B cell (primary cell): ENCODE measurements around the gene APOO. TPM values are rescaled to one million over a fixed set of nuclear protein-coding genes. Genes with fewer than 3 reads are reported as not detected.

Experiments used
- ATAC-seq: fragments of 200-7000 bp; cut with Tn5 transposase; one replicate; pipeline ENCODE4 v1.10.0; 2021; ENCODE audit warnings: low read depth, mild to moderate bottlenecking, moderate number of reproducible peaks, moderate library complexity
- CTCF ChIA-PET: fragments of 350-600 bp; sonication (Branson Sonifier 250); formaldehyde crosslinking; loops from one replicate; lab custom pipeline; 2021; ENCODE audit warnings: antibody characterized with exemption, inconsistent platforms; lab: Charles Lee
- POLR2A ChIA-PET: fragments of 350-600 bp; sonication (Branson Sonifier 250); formaldehyde crosslinking; loops from one replicate; lab custom pipeline; 2021; ENCODE audit warnings: antibody characterized with exemption; lab: Charles Lee
- DNase-seq: peaks from one replicate; pipeline ENCODE4 v3.0.0; 2013
- H2AFZ ChIP-seq: 2 replicates; pipeline ENCODE4 v1.6.1; 2012; ENCODE audit warnings: mild to moderate bottlenecking, low read depth, low read length; ENCODE audit not compliant: insufficient read depth, poor library complexity, severe bottlenecking
- H3K27ac ChIP-seq, 2 donors: 1 replicate in 1 of 2; 2 replicates in 1 of 2; pipeline ENCODE4 v1.5.1; 2012 to 2013; ENCODE audit warnings: low read length in 2 of 2, mild to moderate bottlenecking in 2 of 2, moderate library complexity in 1 of 2
- H3K27me3 ChIP-seq, 4 experiments: fragments of 200-600 bp in 1 of 4; sonication (generic) in 1 of 4; replicated peaks in 1 of 4; 1 replicate in 2 of 4; 2 replicates in 2 of 4; pipeline versions ENCODE4 v1.6.1 to v1.7.0; 2013 to 2016; ENCODE audit warnings: low read length in 3 of 4, mild to moderate bottlenecking in 2 of 4, mixed read lengths in 1 of 4, moderate library complexity in 1 of 4; ENCODE audit not compliant: insufficient read depth in 4 of 4, control insufficient read depth in 3 of 4; ENCODE audit errors: control extremely low read depth in 1 of 4
- H3K36me3 ChIP-seq, 2 experiments: replicated peaks in 1 of 2; 1 replicate in 1 of 2; 2 replicates in 1 of 2; pipeline versions ENCODE4 v1.6.1 to v1.7.1; 2013; ENCODE audit warnings: low read length in 1 of 2; ENCODE audit not compliant: insufficient read depth in 2 of 2, control insufficient read depth in 1 of 2; ENCODE audit errors: control extremely low read depth in 1 of 2, extremely low read depth in 1 of 2
- H3K4me1 ChIP-seq, 2 donors: fragments of 200-600 bp in 1 of 2; sonication (generic) in 1 of 2; 1 replicate in 1 of 2; 2 replicates in 1 of 2; pipeline versions ENCODE4 v1.5.1 to v1.6.1; 2013 to 2017; ENCODE audit warnings: low read length in 2 of 2; ENCODE audit not compliant: control insufficient read depth in 2 of 2, insufficient read depth in 2 of 2
- H3K4me2 ChIP-seq: replicated peaks from 2 replicates; pipeline ENCODE3; 2012; ENCODE audit warnings: mild to moderate bottlenecking, low read depth, low read length; ENCODE audit not compliant: poor library complexity, severe bottlenecking
- H3K4me3 ChIP-seq, 5 experiments: fragments of 200-600 bp in 1 of 5; sonication (generic) in 1 of 5; 1 replicate in 3 of 5; 2 replicates in 2 of 5; pipeline versions ENCODE4 v1.5.1 to v1.7.0; 2011 to 2016; ENCODE audit warnings: low read length in 4 of 5, mild to moderate bottlenecking in 4 of 5, low read depth in 2 of 5, control low read depth in 1 of 5, moderate library complexity in 1 of 5; ENCODE audit not compliant: insufficient read depth in 1 of 5; ENCODE audit errors: control extremely low read depth in 1 of 5, extremely low read depth in 1 of 5
- H3K79me2 ChIP-seq: fragments of 200-600 bp; sonication (generic); one replicate; pipeline ENCODE4 v1.6.0; 2016; ENCODE audit warnings: low read length; ENCODE audit not compliant: control insufficient read depth, insufficient read depth
- H3K9ac ChIP-seq: fragments of 200-600 bp; sonication (generic); 2 replicates; pipeline ENCODE4 v1.6.1; 2017; ENCODE audit warnings: mild to moderate bottlenecking, low read length, moderate library complexity
- H3K9me3 ChIP-seq, 3 donors: one replicate each; pipeline versions ENCODE4 v1.6.1 to v1.7.1; 2013; ENCODE audit warnings: low read length in 2 of 3; ENCODE audit not compliant: control insufficient read depth in 2 of 3, insufficient read depth in 1 of 3; ENCODE audit errors: control extremely low read depth in 1 of 3
- H4K20me1 ChIP-seq: 2 replicates; pipeline ENCODE4 v1.6.0; 2012; ENCODE audit warnings: mild to moderate bottlenecking, low read length; ENCODE audit not compliant: insufficient read depth, control insufficient read depth, poor library complexity, severe bottlenecking
- H3K27ac Mint-ChIP-seq: one replicate; pipeline ENCODE4 v1.8.0; 2021; ENCODE audit warnings: mixed read lengths
- H3K27me3 Mint-ChIP-seq: one replicate; pipeline ENCODE4 v1.8.0; 2021; ENCODE audit warnings: mixed read lengths
- H3K4me1 Mint-ChIP-seq: one replicate; pipeline ENCODE4 v1.8.0; 2021; ENCODE audit warnings: mixed read lengths
- H3K4me3 Mint-ChIP-seq: one replicate; pipeline ENCODE4 v1.8.0; 2021; ENCODE audit warnings: mixed read lengths
- H3K9me3 Mint-ChIP-seq: one replicate; pipeline ENCODE4 v1.8.0; 2022; ENCODE audit warnings: mixed read lengths; ENCODE audit not compliant: insufficient read depth
- EZH2 ChIP-seq: IDR thresholded peaks from 2 replicates; pipeline ENCODE4 v1.6.1; 2012; ENCODE audit warnings: borderline replicate concordance, low read depth, mild to moderate bottlenecking, moderate library complexity, low read length; ENCODE audit not compliant: insufficient read depth, poor library complexity, severe bottlenecking
- WGBS: methylation state at CpG from one replicate; pipeline ENCODE4 v1.1.5; 2013; ENCODE audit warnings: missing lambda C conversion rate; ENCODE audit not compliant: insufficient coverage; 5-methylcytosine and 5-hydroxymethylcytosine counted together
- intact Hi-C: fragments of 100-400 bp; cut with micrococcal nuclease; formaldehyde crosslinking; loops from one replicate; pipeline ENCODE4 v1.10.0; 2022
- polyA plus RNA-seq: library from polyadenylated mRNA; depleted of rRNA; stranded (reverse); fragments of >200 nt; gene quantifications from 2 replicates; pipeline ENCODE4 v1.2.3, GENCODE V29; 2012
- total RNA-seq, 2 donors: library from RNA; stranded (reverse); fragments of 120-200 nt in 1 of 2; gene quantifications; 1 replicate in 1 of 2; 2 replicates in 1 of 2; pipeline versions ENCODE4 v1.2.3 to v1.2.4, GENCODE V29; 2013 to 2022
- TF ChIP-seq, protein P1 (sequence below): fragments of 200-600 bp; IDR thresholded peaks from one replicate; pipeline ENCODE4 v1.8.0; 2022; ENCODE audit warnings: antibody characterized with exemption, mild to moderate bottlenecking

Gene APOO
- total and polyA plus RNA-seq, 2 donors (not counting 1 experiment from before 2014, with no cell fraction given) = 4.7 to 7.2 TPM

DNA sequence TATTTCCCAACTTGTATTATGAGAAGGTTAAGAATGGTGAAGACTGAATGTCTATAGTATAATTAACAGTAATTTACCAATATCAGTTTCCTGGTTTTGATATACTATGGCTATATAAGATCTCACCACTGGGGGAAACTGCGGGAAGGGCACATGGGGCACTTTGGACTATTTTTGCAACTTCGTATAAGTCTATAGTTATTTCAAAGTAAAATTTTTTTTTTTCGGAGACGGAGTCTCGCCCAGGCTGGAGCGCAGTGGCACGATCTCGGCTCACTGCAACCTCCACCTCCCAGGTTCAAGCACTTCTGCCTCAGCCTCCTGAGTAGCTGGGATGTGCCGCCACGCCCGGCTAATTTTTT lies 46.2 kb upstream of the APOO start:
- Histone ChIP-seq H3K27ac (peak overlapping the region; percentile 65 to 76), H3K27me3 (no peaks in the 10 kb centered on the region), H3K4me1 (peaks cover 6 to 17% of the 10 kb centered on the region in 2 donors), H3K9me3 (no peaks in the 10 kb centered on the region), H2AFZ (peak overlapping the region; percentile 74), H3K36me3 (no peaks in the 10 kb centered on the region), H3K79me2 (no peaks in the 10 kb centered on the region), H3K9ac (peak overlapping the region; percentile 47), H3K4me3 (peak overlapping the region in 1 of 5 experiments; percentile 60), H3K4me2 (peak overlapping the region; percentile 67), H4K20me1 (no peaks in the 10 kb centered on the region)
- intact Hi-C loops = no loop called here
- TF ChIP-seq, protein P1, sequence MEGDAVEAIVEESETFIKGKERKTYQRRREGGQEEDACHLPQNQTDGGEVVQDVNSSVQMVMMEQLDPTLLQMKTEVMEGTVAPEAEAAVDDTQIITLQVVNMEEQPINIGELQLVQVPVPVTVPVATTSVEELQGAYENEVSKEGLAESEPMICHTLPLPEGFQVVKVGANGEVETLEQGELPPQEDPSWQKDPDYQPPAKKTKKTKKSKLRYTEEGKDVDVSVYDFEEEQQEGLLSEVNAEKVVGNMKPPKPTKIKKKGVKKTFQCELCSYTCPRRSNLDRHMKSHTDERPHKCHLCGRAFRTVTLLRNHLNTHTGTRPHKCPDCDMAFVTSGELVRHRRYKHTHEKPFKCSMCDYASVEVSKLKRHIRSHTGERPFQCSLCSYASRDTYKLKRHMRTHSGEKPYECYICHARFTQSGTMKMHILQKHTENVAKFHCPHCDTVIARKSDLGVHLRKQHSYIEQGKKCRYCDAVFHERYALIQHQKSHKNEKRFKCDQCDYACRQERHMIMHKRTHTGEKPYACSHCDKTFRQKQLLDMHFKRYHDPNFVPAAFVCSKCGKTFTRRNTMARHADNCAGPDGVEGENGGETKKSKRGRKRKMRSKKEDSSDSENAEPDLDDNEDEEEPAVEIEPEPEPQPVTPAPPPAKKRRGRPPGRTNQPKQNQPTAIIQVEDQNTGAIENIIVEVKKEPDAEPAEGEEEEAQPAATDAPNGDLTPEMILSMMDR = peak; percentile 32
- TF ChIP-seq EZH2 = no peak
- DNase-seq (peak; percentile 5), ATAC-seq (peak; percentile 31)
- Mint-ChIP-seq H3K27me3 (no peaks in the 10 kb centered on the region), H3K4me1 (peaks cover 10% of the 10 kb centered on the region), H3K4me3 (peak overlapping the region; percentile 70), H3K27ac (peak overlapping the region; percentile 89), H3K9me3 (no peaks in the 10 kb centered on the region)
- no CpG with 5 or more reads among the region's 11 CpGs for WGBS
- CTCF ChIA-PET = interaction anchor here (1.5 kb wide), 1 partner anchor 72 kb away, joined by 4 read pairs; no protein-coding TSS in a partner anchor
- POLR2A ChIA-PET = no interaction called here
